GM19351 (cell line): Measurements from ENCODE around the gene CCDC73.
"Not testable (repeated sequence)": the region's sequence is repeated elsewhere in the genome, so short reads cannot be mapped to it uniquely, and the experiment has no call there.

Experiments used
- ATAC-seq: cut with Tn5 transposase; IDR thresholded peaks from one replicate; pipeline ENCODE4 v1.9.1; 2021; ENCODE audit warnings: mild to moderate bottlenecking, moderate library complexity; ENCODE audit not compliant: unreplicated experiment

Gene CCDC73

GRCh38 chr11:32809313-32809712 lies 14.9 kb upstream of the CCDC73 start:
- ATAC-seq: peak; percentile 100

GRCh38 chr11:32796425-32796824 lies 2.0 kb upstream of the CCDC73 start:
- no peak for ATAC-seq

- ATAC-seq: peak; percentile 74
Observed at GRCh38 chr11:32792948-32793475, 1.4 kb downstream of the CCDC73 start.

GRCh38 chr11:32792111-32792947 lies 2.1 kb downstream of the CCDC73 start:
- no peak for ATAC-seq

GRCh38 chr11:32790916-32791315 lies 3.5 kb downstream of the CCDC73 start:
- no peak for ATAC-seq

- ATAC-seq: no peak
Observed at GRCh38 chr11:32786811-32787210, 7.7 kb downstream of the CCDC73 start.

- ATAC-seq: peak; percentile 18
Observed at GRCh38 chr11:32785262-32785661, 9.2 kb downstream of the CCDC73 start.

GRCh38 chr11:32781721-32782120 lies 12.7 kb downstream of the CCDC73 start:
- no peak for ATAC-seq

- not testable (repeated sequence) for ATAC-seq
Observed at GRCh38 chr11:32780839-32781238, 13.6 kb downstream of the CCDC73 start.

- no peak for ATAC-seq
Observed at GRCh38 chr11:32779136-32779535, 15.3 kb downstream of the CCDC73 start.

- no peak for ATAC-seq
Observed at GRCh38 chr11:32775908-32776307, 18.6 kb downstream of the CCDC73 start.

GRCh38 chr11:32774081-32774480 lies 20.4 kb downstream of the CCDC73 start:
- ATAC-seq: no peak

- ATAC-seq: no peak
Observed at GRCh38 chr11:32772731-32773130, 21.7 kb downstream of the CCDC73 start.

- not testable (repeated sequence) for ATAC-seq
Observed at GRCh38 chr11:32761774-32762173, 32.7 kb downstream of the CCDC73 start.

- ATAC-seq: no peak
Observed at GRCh38 chr11:32758291-32758690, 36.2 kb downstream of the CCDC73 start.

GRCh38 chr11:32753181-32753580 lies 41.3 kb downstream of the CCDC73 start:
- not testable (repeated sequence) for ATAC-seq

- no peak for ATAC-seq
Observed at GRCh38 chr11:32752001-32752400, 42.5 kb downstream of the CCDC73 start.

GRCh38 chr11:32751381-32751780 lies 43.1 kb downstream of the CCDC73 start:
- no peak for ATAC-seq

- no peak for ATAC-seq
Observed at GRCh38 chr11:32729976-32730375, 64.5 kb downstream of the CCDC73 start.

GRCh38 chr11:32723332-32723731 lies 71.1 kb downstream of the CCDC73 start:
- no peak for ATAC-seq

- ATAC-seq: no peak
Observed at GRCh38 chr11:32722255-32722654, 72.2 kb downstream of the CCDC73 start.

GRCh38 chr11:32713496-32713895 lies 81.0 kb downstream of the CCDC73 start:
- ATAC-seq: no peak
